Activated CD4-positive, CD25-positive, alpha-beta regulatory T cell (primary cell): ENCODE data around the gene GSTO2.
A peak's percentile ranks its signal among the peaks of the same experiment; 100 is the strongest.
"Not testable (repeated sequence)": the region's sequence is repeated elsewhere in the genome, so short reads cannot be mapped to it uniquely, and the experiment has no call there.

Source experiments
- DNase-seq, 4 experiments: peaks; one replicate each; lab custom pipeline; 2025; lab: John Stamatoyannopoulos, UW

GSTO2 gene

DNA sequence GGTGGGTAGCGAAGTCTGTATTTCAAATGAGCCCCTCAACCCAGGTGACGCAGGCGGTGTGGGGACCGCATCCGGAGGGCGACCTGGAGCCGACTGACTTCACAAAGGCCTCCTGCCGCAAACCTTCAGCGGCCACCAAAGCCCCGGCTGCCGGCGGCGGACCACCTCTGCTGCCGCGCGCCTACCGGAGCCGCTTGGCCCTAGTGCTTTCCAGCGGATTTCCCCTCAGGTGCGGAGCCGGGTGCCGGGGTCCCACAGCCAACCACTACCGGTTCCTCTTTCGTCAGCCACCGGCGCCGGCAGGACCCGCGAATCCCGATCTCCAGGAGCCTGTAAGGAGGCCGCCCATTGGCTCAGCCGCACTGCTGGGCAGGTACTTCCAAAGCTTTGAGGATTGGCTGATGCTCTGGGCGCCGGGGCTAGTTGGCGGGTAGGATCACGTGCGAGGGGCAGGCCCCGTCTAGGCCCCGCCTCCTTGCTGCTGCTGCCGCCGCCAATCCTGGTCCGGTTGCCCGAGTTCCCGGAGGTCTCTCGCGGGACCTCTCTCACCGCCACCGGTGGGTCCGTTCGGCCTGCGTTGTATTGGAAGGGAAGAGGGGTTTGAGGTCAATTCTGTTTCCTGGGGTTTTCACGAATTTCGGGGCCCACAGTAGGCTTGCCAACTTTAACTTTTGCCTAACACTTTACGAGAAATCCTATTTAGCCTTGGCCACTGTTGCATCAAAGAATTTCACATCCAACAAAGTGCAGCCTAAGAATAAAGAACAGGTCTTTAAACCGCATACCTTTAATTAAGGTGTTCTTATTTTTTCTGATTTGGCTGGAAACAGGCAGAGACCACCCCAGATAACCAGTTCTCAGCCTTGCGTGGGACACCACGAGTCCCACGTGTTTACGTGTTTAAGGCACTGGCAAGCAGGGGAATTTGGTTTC lies at the start of gene GSTO2:
TSS of gene GSTO2 (plus strand) at position 472 of the 933 bp plus-strand sequence. CDS start 5,732 bp downstream, outside the sequence.
- DNase-seq = peak; percentile 93 to 97 (median 96)

DNA sequence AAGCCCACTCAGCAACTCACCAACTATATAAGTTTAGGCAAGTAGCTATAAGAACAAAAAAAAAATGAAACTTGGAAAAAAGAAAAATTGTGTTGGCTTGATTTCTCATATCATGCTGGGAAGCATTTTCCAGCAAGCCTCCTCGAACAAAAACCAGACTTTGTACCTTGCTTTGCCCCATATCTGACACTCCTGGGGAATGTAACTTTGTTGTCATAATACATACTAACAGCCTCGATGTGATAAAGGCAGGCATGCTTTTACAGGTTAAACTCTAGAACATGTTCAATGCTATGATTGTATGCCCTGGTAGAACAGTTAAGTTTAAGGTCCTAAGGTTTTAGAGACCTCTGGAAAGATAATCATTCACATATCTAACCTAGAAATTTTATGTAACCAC lies 48.5 kb upstream of the GSTO2 start:
- DNase-seq = no peak

DNA sequence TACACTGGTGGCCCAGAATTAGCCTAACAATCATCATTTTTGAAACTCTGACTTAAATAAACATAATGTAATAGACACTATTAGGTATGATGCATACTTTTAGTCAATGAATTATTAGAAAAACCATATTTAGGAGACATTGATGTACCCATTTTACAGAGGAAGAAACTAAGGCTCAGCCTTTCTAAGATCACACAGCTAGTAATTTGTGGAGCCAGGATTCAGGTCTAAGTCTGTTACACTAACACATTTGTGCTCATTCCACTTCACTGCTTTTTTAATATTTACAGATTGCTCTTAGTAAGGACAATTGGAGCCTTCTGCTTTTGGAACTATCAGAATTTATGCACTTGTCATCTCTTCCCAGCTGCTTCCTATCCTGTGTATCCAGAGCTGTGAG lies 45.7 kb upstream of the GSTO2 start:
- DNase-seq = no peak

DNA sequence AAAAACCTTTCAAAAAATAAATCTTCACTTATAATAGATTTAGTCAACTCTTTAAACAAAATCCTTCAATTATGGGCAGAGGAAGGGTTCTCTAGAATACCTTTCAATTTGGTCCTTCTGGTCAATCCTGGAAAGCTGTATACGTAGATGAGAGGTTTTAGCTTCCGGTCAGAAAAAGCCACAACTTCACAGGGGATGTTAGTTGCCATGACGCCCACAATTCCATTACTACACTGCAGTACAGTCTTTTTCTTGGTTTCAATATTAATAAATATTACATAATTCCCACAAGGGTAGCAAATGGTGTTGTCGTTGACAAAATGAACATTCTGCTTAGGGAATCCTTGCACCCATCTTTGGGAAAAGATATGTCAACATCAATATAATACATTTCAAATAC lies 38.5 kb upstream of the GSTO2 start:
- no peak for DNase-seq

DNA sequence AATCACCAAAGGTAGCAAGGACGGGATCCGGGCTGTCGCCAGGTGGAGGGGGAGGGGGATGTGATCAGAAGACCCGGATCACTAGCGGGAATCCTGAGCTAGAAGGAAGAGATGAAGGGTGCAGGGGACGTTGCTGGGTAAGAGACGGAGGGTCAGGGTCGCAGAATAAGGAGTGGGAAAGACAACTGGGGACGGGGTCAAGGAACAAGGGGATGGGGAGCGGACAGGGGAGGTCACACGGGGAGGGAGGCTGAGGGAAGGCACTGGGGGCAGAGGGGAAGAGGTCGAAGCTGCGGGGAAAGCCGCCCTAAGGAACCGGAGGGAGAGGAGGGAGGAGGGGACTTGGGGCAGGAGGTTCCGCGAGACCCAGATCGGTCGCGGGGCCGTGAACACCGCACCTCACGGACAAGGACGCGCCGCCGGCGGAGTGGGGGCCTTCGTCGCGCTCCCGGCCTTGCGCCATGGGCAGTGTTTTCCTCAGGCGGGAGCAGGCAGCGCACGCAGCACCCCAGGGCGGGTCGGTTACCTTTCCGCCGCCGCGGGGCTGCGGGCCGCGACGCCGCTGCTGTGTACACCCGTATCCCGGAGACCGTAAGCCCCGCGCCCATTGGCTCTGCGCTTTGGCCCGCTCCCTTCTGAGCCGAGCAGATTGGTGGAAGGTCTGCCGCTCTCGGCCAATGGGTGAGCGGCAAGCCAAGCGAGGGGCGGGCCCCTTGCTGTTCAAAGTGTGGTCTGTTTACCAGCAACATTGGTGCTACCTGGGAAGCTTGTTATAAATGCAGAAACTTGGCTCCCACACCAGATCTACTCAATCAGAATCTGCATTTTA lies 37.0 kb upstream of the GSTO2 start, which contains the start of gene CFAP43:
TSS of gene CFAP43 (minus strand) at position 581 of the 829 bp plus-strand sequence. CDS start at position 463, 118 bp downstream.
- peak; percentile 97 to 99 (median 98) for DNase-seq

DNA sequence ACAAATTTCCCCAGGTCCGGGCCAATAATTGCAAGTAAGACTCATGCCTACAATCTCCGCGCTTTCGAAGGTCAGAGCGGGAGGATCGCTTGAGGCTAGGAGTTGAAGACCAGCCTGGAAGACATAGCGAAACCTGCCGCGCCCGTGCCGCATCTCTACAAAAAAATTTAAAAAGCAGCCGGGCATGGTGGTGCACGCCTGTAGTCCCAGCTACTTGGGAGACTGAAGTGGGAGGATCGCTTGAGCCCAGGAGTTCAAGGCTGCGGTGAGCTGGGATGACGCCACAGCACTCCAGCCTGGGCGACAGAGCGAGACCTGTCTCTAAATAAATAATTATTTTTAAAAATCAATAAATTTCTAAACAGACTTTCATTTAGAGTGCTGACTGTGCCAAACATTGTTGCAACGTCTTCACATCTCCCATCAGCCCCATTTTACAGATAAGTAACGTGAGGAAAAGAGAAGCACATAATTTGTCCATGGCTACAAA lies 36.3 kb upstream of the GSTO2 start:
- DNase-seq = no peak

DNA sequence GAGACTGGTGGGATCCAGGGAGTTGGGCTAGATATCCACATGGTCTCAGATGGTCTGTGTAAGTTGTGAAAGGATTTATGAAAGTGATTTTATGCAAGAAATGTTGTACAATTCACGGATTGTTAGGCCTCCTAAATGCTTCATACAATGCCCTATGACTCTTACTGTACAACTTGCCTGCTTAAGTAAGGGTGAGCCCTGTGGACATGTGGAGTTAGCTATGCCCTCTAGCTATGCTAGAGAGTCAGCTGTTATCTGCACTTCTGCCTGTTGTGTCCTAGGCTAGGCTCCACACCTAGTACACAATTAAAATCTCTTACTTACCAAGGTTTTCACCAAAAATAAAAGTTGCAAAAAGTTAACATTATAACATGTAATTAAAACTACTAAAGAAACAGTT lies 35.2 kb upstream of the GSTO2 start:
- DNase-seq = no peak

DNA sequence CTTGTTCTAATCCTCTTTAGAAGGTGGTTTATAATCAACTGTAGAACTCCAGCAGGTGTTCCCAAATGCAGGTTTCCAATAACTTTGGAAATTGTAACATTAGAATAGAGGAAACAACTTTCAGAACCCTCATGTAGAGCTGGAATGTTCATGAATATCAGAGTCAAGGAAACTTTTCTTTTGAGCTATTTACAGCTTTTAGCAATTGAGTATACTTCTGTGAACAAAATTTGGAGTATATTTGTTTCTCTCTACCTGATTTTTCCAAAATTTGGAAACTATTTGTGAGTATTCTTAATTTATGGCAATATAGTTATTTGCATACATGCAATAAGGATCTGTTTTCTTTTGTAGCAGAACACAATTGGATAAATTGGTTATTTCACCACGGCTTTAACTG lies 34.0 kb upstream of the GSTO2 start:
- no peak for DNase-seq

DNA sequence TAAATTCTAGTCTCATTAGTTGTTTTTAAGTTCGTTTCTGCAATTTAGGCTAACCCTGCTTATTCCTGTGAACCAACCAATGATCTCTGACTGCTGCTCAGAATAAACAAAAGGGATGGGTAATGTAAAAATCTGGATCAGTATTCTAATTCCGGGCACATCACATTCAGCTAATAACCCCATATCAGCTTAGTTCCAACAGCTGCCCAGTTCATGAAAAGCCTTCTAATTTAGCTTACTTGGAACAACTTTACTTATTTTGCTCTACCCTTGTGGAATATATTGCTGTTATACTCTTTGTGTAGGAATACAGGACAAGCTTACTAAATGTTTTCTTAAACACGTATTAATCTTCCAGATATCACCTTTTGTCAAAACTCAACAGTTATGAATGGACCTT lies 33.2 kb upstream of the GSTO2 start:
- DNase-seq = no peak

DNA sequence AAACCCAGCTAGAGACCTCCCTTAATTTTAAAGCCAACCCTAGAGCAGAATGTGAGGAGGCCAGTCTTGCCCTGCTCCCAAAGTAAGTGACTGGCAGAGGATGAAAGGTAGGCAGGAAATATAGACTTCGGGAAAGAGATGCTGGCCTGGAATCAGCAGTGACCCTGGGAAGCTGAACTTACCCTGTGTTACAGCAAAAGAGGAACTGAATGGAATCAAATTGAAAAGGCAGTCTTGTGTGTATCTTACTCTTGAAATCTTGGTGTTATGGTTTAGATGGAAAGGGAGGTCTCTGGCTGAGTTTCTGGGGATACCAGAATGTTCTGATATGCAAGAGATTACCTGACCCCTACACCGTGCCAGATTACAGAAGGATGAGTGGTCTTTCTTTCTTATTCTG lies 28.9 kb upstream of the GSTO2 start:
- DNase-seq = no peak

DNA sequence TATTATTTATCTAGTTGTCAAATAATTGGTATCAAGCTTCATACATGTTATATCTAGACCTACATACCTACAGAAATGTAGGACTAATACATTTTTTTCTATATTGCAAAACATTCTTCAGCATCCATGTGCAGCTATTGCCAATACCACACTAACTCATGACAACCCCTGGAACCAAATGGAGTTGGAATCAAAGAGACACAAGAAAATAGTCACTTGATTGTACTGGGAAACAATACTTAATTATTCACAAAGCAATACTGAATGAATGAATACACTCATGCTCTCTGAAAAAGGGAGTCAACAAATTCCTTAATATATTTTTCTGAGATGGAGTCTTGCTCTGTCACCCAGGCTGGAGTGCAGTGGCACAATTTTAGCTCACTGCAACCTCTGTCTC lies 26.4 kb upstream of the GSTO2 start:
- no peak for DNase-seq

DNA sequence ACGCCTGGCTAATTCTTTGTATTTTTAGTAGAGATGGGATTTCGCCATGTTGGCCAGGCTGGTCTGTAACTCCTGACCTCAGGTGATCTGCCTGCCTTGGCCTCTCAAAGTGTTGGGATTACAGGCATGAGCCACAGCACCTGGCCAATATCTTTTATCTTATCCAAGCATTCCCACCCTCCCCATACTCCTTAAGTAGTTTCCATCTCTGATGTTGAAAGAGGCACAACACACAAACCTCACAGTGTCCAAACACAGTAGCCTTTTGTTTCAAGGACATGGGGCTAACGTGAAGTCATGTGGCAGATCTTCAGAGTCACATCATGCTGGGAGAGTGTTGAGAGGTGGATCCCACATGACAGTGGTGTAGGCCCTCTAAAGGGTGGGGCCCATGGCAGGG lies 26.0 kb upstream of the GSTO2 start:
- not testable (repeated sequence) for DNase-seq

DNA sequence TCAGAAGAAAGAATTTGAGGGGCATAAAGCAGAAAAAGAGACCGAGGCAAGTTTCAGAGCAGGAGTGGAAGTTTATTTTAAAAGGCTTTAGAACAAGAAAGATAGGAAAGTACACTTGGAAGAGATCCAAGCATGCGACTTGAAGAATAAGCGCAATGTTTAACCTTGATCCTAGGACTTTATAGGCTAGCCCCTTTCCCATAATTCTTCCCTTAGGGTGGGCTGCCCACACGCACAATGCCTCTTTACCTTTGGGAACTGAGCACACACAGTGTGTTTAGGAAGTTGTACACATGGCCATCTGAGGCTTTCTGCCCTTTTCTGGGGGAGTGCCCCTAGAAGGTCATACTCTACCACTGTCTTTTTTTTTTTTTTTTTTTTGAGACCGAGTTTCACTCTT lies 25.5 kb upstream of the GSTO2 start:
- no peak for DNase-seq

DNA sequence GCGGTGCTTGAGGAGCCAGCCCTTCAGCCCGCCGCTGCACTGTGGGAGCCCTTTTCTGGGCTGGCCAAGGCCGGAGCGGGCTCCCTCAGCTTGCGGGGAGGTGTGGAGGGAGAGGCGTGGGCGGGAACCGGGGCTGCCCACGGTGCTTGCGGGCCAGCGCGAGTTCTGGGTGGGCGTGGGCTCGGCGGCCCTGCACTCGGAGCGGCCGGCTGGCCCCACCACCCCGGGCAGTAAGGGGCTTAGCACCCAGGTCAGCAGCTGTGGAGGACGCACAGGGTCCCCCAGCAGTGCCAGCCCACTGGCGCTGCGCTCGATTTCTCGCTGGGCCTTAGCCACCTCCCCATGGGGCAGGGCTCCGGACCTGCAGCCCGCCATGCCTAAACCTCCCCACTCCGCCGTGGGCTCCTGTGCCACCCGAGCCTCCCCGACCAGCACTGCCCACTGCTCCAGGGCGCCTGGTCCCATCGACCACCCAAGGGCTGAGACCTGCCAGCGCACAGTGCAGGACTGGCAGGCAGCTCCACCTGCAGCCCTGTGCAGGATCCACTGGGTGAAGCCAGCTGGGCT lies 23.8 kb upstream of the GSTO2 start:
- DNase-seq = no peak

DNA sequence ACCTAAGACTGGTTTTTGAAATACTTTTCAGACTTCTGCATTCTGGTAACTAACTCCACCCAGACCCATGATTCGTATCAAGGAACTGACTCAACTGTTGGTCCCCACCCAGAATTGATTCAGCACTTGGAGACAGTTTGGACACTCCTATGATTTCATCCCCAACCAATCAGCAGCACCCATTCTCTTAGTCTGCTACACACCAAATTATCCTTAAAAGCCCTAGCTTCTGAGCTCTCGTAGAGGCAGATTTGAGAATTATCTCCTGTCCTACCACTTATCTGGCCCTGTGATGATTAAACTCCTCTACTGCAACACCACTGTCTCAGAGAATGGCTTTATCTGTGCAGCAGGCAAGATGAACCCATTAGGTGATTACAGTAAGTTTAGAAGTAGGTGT lies 22.0 kb upstream of the GSTO2 start:
- no peak for DNase-seq

DNA sequence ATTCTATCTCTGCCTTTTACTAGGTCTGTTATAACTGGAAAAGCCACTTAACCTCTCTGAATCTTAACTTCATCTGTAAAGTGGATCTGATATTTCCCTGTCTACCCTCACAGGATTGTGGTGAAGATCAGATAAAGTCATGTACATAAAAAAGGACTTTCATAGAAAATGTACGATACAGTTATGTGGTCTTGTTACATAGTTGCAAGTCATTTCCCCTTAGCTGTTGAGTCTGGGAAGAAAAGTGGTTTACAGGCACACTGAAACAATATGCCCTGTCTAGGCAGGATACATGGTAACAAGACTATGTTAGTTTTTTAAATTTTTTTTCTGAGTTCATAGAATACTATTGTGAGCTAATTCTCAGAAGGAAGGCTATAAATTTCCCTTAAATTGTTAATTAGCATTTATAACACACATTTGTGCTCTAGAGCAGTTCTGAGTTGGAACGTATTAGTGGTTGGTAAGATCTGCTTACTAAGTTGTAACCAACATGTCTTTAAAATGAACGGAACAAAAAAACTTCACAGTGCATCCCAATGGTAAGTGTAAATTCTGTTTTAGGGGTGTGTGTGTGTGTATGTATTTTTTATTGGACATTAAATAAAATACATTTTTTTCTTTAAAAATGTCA lies 21.4 kb upstream of the GSTO2 start:
- DNase-seq = no peak

DNA sequence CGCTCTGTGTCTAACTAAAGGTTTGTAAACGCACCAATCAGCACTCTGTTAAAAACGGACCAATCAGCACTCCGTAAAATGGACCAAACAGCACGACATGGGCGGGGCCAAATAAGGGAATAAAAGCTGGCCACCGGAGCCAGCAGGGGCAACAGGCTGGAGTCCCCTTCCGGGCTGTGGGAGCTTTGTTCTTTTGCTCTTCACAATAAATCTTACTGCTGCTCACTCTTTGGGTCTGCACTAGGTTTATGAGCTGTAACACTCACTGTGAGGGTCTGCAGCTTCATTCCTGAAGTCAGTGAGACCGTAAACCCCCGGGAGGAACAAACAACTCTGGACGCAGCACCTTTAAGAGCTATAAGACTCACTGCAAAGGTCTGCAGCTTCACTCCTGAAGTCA lies 20.1 kb upstream of the GSTO2 start:
- not testable (repeated sequence) for DNase-seq

DNA sequence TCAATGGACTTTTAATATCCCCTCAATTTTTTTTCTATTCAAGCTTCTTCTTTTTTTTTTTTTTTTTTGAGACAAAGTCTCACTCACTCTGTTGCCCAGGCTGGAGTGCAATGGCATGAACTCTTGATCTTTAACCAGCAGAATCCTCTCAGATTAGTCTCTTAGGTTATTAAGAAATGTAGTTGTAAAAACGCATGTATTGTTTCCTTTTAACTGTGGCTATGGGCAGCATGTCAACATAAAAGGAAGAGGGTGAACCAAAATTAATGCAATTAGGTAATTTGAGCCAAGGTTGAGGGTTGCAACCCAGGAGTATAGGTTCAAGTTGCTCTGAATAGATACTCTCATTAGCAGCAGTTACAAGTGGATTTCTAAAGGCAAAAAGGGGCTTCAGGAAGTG lies 18.6 kb upstream of the GSTO2 start:
- no peak for DNase-seq

DNA sequence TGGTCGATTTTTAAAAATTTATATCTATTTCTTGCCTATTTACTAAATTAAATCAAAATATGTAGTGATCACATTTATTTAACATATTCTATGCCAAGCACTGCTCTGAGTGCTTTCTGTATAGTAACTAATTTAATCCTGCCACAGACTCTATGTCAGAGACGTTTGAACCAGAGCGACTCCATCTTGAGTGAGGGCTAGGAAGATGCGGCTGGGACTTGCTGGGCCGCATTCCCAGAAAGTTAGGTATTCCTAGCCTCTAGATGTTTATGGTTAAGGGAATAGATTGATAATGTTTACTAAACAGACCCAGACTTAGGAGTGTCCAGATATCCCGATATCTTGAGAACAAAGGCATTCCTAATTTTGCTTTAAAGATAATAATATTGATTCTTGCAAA lies 17.5 kb upstream of the GSTO2 start:
- no peak for DNase-seq

DNA sequence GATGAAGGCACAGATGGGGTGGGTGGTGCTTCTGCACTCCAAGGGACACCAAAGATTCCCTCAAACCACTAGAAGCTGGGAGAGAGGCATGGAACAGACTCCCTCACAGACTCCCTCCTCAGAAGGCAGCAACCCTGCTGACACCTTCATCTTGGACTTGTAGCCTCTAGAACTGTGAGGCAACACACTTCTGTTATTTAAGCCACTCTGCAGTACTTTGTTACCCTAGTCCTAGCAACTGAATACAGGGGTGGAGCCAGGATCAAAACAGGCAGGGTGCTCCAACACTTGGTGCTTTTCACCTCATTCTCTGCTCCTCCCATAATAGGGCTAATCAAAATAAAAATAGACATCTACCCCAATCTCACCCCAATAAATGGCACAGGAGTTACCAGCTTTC lies 16.6 kb upstream of the GSTO2 start:
- DNase-seq = no peak

DNA sequence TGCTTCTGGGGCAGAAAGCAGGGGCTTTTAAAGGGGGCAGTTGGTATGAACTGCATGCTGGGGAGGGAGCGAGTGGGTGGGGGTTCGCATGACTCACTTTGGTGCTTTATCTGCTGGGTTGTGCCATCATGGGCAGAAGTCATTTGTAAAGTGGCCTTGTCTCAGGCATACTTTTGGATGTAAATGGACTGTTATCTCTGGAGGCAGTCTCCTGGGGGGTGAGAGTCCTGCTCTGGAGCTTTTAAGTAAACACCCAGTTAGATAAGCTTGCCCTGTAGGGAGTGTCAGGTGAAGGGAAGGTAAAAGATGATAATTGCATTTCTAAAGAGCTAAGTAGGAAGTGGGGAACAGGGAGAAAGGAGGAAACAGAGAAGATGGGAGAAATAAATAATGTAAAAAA lies 15.9 kb upstream of the GSTO2 start:
- DNase-seq = no peak
